Breast epithelium (tissue), 4 donors: ENCODE measurements around the gene NUDC. TPM values are rescaled to one million over a fixed set of nuclear protein-coding genes. Genes with fewer than 3 reads are reported as not detected.

ENCODE experiments used
- DNase-seq, 2 donors: peaks; one replicate each; pipeline ENCODE4 v3.0.0-alpha.2; 2019; ENCODE audit warnings: low spot score in 2 of 2
- H3K27ac ChIP-seq, 2 donors: fragments of 200-600 bp; sonication (generic) in 1 of 2; one replicate each; pipeline ENCODE4 v1.5.1; 2016 to 2019; ENCODE audit warnings: mild to moderate bottlenecking in 1 of 2
- H3K27me3 ChIP-seq, 2 donors: fragments of 200-600 bp; sonication (generic) in 1 of 2; one replicate each; pipeline versions ENCODE4 v1.5.1 to v1.6.0; 2017 to 2019; ENCODE audit warnings: control low read depth in 1 of 2, mild to moderate bottlenecking in 1 of 2
- H3K36me3 ChIP-seq: fragments of 200-600 bp; one replicate; pipeline ENCODE4 v1.5.1; 2019
- H3K4me1 ChIP-seq, 2 donors: fragments of 200-600 bp; sonication (generic); one replicate each; pipeline ENCODE4 v1.5.1; 2016 to 2019; ENCODE audit warnings: control low read depth in 1 of 2
- H3K4me3 ChIP-seq, 3 donors: fragments of 200-600 bp; sonication (generic); 1 replicate in 2 of 3; 2 replicates in 1 of 3; pipeline ENCODE4 v1.5.1; 2016 to 2019; ENCODE audit warnings: mild to moderate bottlenecking in 3 of 3, moderate library complexity in 2 of 3
- H3K9me3 ChIP-seq, 2 donors: fragments of 200-600 bp; sonication (generic) in 1 of 2; one replicate each; pipeline ENCODE4 v1.5.1; 2016 to 2019; ENCODE audit warnings: control low read depth in 1 of 2
- CTCF ChIP-seq, 3 donors: fragments of 450-650 bp; IDR thresholded peaks; one replicate each; pipeline ENCODE4 v1.5.1; 2016 to 2017; ENCODE audit warnings: antibody characterized with exemption in 3 of 3, mild to moderate bottlenecking in 3 of 3, moderate library complexity in 3 of 3
- POLR2A ChIP-seq: fragments of 450-650 bp; IDR thresholded peaks from one replicate; pipeline ENCODE4 v1.6.1; 2016; ENCODE audit warnings: antibody characterized with exemption, mild to moderate bottlenecking, moderate library complexity
- POLR2AphosphoS5 ChIP-seq, 3 donors: sonication (generic); formaldehyde crosslinking; IDR thresholded peaks; one replicate each; pipeline ENCODE4 v1.6.1; 2017; ENCODE audit warnings: antibody characterized with exemption in 3 of 3
- intact Hi-C: fragments of 100-400 bp; cut with DNase I; formaldehyde crosslinking; loops from one replicate; pipeline ENCODE4 v1.15.1; 2023; ENCODE audit warnings: low total_unique reads
- total RNA-seq, 3 donors: library from RNA; depleted of rRNA; stranded (reverse); fragments of >200 nt; gene quantifications; one replicate each; pipeline ENCODE4 v1.1.0, GENCODE V29; 2016

NUDC gene
- total RNA-seq, 3 donors from 2014 or later: 47.9 to 51.5 (median 49.4) TPM

GRCh38 chr1:26959270-26959669, 37.7 kb downstream of the NUDC start:
- peaks cover 0 to 9% of the 10 kb centered on the region in 2 donors for H3K4me1 ChIP-seq
- DNase-seq: no peak
- H3K9me3 ChIP-seq: peaks cover 0 to 8% of the 10 kb centered on the region in 2 donors
- peaks cover 0 to 9% of the 10 kb centered on the region in 2 donors for H3K27me3 ChIP-seq
- intact Hi-C loops: loop anchor here (5.0 kb wide), 1 partner anchor 442 kb away; no protein-coding TSS in a partner anchor
- peak overlapping the region in 2 of 3 donors; percentile 84 to 86 for H3K4me3 ChIP-seq
- H3K27ac ChIP-seq: no peak overlapping the region
- no peaks in the 10 kb centered on the region for H3K36me3 ChIP-seq
- no peak for TF ChIP-seq POLR2A
- TF ChIP-seq CTCF (IDR thresholded peaks at IDR 0.05): no peak
- no peak for TF ChIP-seq POLR2AphosphoS5 (IDR thresholded peaks at IDR 0.05)

- Histone ChIP-seq H3K27me3 (peaks cover 0 to 9% of the 10 kb centered on the region in 2 donors), H3K9me3 (peaks cover 0 to 8% of the 10 kb centered on the region in 2 donors), H3K27ac (peak within 1 kb of the TSS; percentile 87 to 88), H3K36me3 (no peaks in the 10 kb centered on the region), H3K4me1 (peaks cover 0 to 9% of the 10 kb centered on the region in 2 donors), H3K4me3 (peak within 1 kb of the TSS; percentile 6 to 86 (median 84))
- intact Hi-C loops: loop anchor here (5.0 kb wide), 1 partner anchor 443 kb away; no protein-coding TSS in a partner anchor
- DNase-seq: peak; percentile 63 to 83
- peak; percentile 40 for TF ChIP-seq POLR2A
- TF ChIP-seq CTCF (IDR thresholded peaks at IDR 0.05): peak; percentile 36 to 61 (median 44)
- peak in 2 of 3 donors; percentile 35 to 70 for TF ChIP-seq POLR2AphosphoS5 (IDR thresholded peaks at IDR 0.05)
Observed at GRCh38 chr1:26959722-26960624, 38.4 kb downstream of the NUDC start, which contains the start of gene KDF1. Gene KDF1 (minus strand): TSS chr1:26960468. CDS start chr1:26952380, 8,088 bp downstream.

GRCh38 chr1:26960625-26960966, 39.1 kb downstream of the NUDC start:
- DNase-seq: no peak
- TF ChIP-seq CTCF (IDR thresholded peaks at IDR 0.05) (peak in 1 of 3 donors; percentile 4), POLR2A (no peak), POLR2AphosphoS5 (IDR thresholded peaks at IDR 0.05) (no peak)
- peaks cover 0 to 9% of the 10 kb centered on the region in 2 donors for H3K27me3 ChIP-seq
- peak overlapping the region in 2 of 3 donors; percentile 84 to 86 for H3K4me3 ChIP-seq
- H3K36me3 ChIP-seq: no peaks in the 10 kb centered on the region
- peak overlapping the region; percentile 87 to 88 for H3K27ac ChIP-seq
- peaks cover 0 to 9% of the 10 kb centered on the region in 2 donors for H3K4me1 ChIP-seq
- intact Hi-C loops: no loop called here
- H3K9me3 ChIP-seq: peaks cover 0 to 8% of the 10 kb centered on the region in 2 donors

GRCh38 chr1:26961826-26962225, 40.3 kb downstream of the NUDC start:
- DNase-seq: no peak
- Histone ChIP-seq H3K9me3 (no peaks in the 10 kb centered on the region), H3K36me3 (no peaks in the 10 kb centered on the region), H3K27ac (no peak overlapping the region), H3K27me3 (peaks cover 0 to 9% of the 10 kb centered on the region in 2 donors), H3K4me3 (no peak overlapping the region), H3K4me1 (peaks cover 0 to 9% of the 10 kb centered on the region in 2 donors)
- TF ChIP-seq POLR2A: no peak
- TF ChIP-seq CTCF (IDR thresholded peaks at IDR 0.05): no peak
- no peak for TF ChIP-seq POLR2AphosphoS5 (IDR thresholded peaks at IDR 0.05)
- intact Hi-C loops: no loop called here

- Histone ChIP-seq H3K4me1 (peaks cover 0 to 4% of the 10 kb centered on the region in 2 donors), H3K9me3 (no peaks in the 10 kb centered on the region), H3K27ac (no peak overlapping the region), H3K36me3 (no peaks in the 10 kb centered on the region), H3K4me3 (no peak overlapping the region), H3K27me3 (peaks cover 0 to 1% of the 10 kb centered on the region in 2 donors)
- TF ChIP-seq POLR2A (no peak), POLR2AphosphoS5 (IDR thresholded peaks at IDR 0.05) (no peak), CTCF (IDR thresholded peaks at IDR 0.05) (no peak)
- intact Hi-C loops: no loop called here
- no peak for DNase-seq
Observed at GRCh38 chr1:26965213-26965612, 43.7 kb downstream of the NUDC start.
